Right ventricle myocardium superior (tissue), 1 donor: ENCODE measurements around the gene ZMIZ1. TPM values are rescaled to one million over a fixed set of nuclear protein-coding genes. Genes with fewer than 3 reads are reported as not detected.
A peak's percentile ranks its signal among the peaks of the same experiment; 100 is the strongest.

Source experiments
- ATAC-seq: fragments of 200-7000 bp; cut with Tn5 transposase; one replicate; pipeline ENCODE4 v1.9.1; 2020; ENCODE audit warnings: mild to moderate bottlenecking; ENCODE audit not compliant: poor library complexity
- DNase-seq: peaks from one replicate; pipeline ENCODE4 v3.0.0-alpha.2; 2020
- intact Hi-C: fragments of 100-400 bp; cut with DNase I; formaldehyde crosslinking; loops from one replicate; pipeline ENCODE4 v1.11.2; 2022
- total RNA-seq: library from RNA; stranded (reverse); fragmentation: NEBNext Ultra II Directional; extraction: Animal tissue kit (Norgen Biotek cat#: 25700); gene quantifications from one replicate; pipeline ENCODE4 v1.2.1, GENCODE V29; 2021
- donor health status: DM: no; HTN: yes; CAD: no; lungs with severe emphysema.

Gene ZMIZ1
- total RNA-seq, 1 donor from 2014 or later, result 44.8 TPM

- intact Hi-C loops, result no loop called here
- ATAC-seq, result peak; percentile 19
- DNase-seq, result peak; percentile 29
These were observed 248.1 kb downstream of the ZMIZ1 start for GRCh38 chr10:79316671-79317431.

GRCh38 chr10:79318369-79318768 lies 249.6 kb downstream of the ZMIZ1 start:
- ATAC-seq, result no peak
- intact Hi-C loops, result no loop called here

GRCh38 chr10:79319115-79319771 lies 250.5 kb downstream of the ZMIZ1 start:
- intact Hi-C loops, result no loop called here
- ATAC-seq, result no peak
- peak; percentile 10 for DNase-seq

More at GRCh38 chr10:79318369-79318768, 249.6 kb downstream of the ZMIZ1 start:
- peak; percentile 21 for DNase-seq

- intact Hi-C loops, result no loop called here
- ATAC-seq, result no peak
- no peak for DNase-seq
These were observed 251.6 kb downstream of the ZMIZ1 start for GRCh38 chr10:79320316-79320715.

- intact Hi-C loops, result no loop called here
- DNase-seq, result peak; percentile 11
- no peak for ATAC-seq
These were observed 252.2 kb downstream of the ZMIZ1 start for GRCh38 chr10:79320820-79321493.

GRCh38 chr10:79321494-79321882 lies 252.7 kb downstream of the ZMIZ1 start:
- DNase-seq (peak; percentile 16), ATAC-seq (no peak)
- intact Hi-C loops, result no loop called here

GRCh38 chr10:79321951-79322350 lies 253.2 kb downstream of the ZMIZ1 start:
- DNase-seq (no peak), ATAC-seq (no peak)
- intact Hi-C loops, result no loop called here

GRCh38 chr10:79322616-79323543 lies 254.1 kb downstream of the ZMIZ1 start:
- intact Hi-C loops, result no loop called here
- ATAC-seq (peak; percentile 35), DNase-seq (peak; percentile 77)

GRCh38 chr10:79323602-79324001 lies 254.8 kb downstream of the ZMIZ1 start:
- DNase-seq (no peak), ATAC-seq (no peak)
- intact Hi-C loops, result no loop called here

- intact Hi-C loops, result no loop called here
- ATAC-seq, result no peak
- peak; percentile 8 for DNase-seq
These were observed 255.4 kb downstream of the ZMIZ1 start for GRCh38 chr10:79324032-79324695.

GRCh38 chr10:79326361-79327089 lies 257.8 kb downstream of the ZMIZ1 start:
- DNase-seq (peak; percentile 6), ATAC-seq (no peak)
- intact Hi-C loops, result no loop called here

- intact Hi-C loops, result no loop called here
- ATAC-seq (no peak), DNase-seq (peak; percentile 14)
These were observed 258.3 kb downstream of the ZMIZ1 start for GRCh38 chr10:79327090-79327457.

- ATAC-seq (no peak), DNase-seq (peak; percentile 15)
- intact Hi-C loops, result no loop called here
These were observed 259.5 kb downstream of the ZMIZ1 start for GRCh38 chr10:79328147-79328701.

GRCh38 chr10:79328737-79329504 lies 260.2 kb downstream of the ZMIZ1 start:
- ATAC-seq (no peak), DNase-seq (peak; percentile 23)
- intact Hi-C loops, result no loop called here

- DNase-seq (peak; percentile 9), ATAC-seq (no peak)
- intact Hi-C loops, result no loop called here
These were observed 260.8 kb downstream of the ZMIZ1 start for GRCh38 chr10:79329529-79329928.

- ATAC-seq, result no peak
- intact Hi-C loops, result no loop called here
- DNase-seq, result peak; percentile 22
These were observed 262.5 kb downstream of the ZMIZ1 start for GRCh38 chr10:79331226-79331625.

GRCh38 chr10:79331709-79332108 lies 262.9 kb downstream of the ZMIZ1 start:
- DNase-seq (peak; percentile 46), ATAC-seq (peak; percentile 47)
- intact Hi-C loops, result no loop called here
